ENCODE measurements around the gene CYP1A2. TPM values are rescaled to one million over a fixed set of nuclear protein-coding genes. Genes with fewer than 3 reads are reported as not detected.

The CYP1A2 gene
- total and polyA plus RNA-seq, 2 of the 13 experiments (the other 11 are each of a cell fraction or from before 2014, with no cell fraction given), result 0.07 TPM; not detected in 1

- no peak for TF ChIP-seq ZNF230 (CRISPR knock-in tag; IDR thresholded peaks at IDR 0.05)
- no peak for TF ChIP-seq HNRNPH1 (optimal IDR thresholded peaks at IDR 0.05; ENCODE audit: low read depth, low read length)
- no peak for TF ChIP-seq RFX5 (IDR thresholded peaks at IDR 0.05; ENCODE audit: low read depth, low read length)
- no peak for TF ChIP-seq NCOA5 (CRISPR knock-in tag; IDR thresholded peaks at IDR 0.05)
- peak; percentile 40; the same call in 1 of the 2 replicates for TF ChIP-seq RAD21 (CRISPR knock-in tag; IDR thresholded peaks at IDR 0.05)
- peak; percentile 51 for TF ChIP-seq UBTF (CRISPR knock-in tag; IDR thresholded peaks at IDR 0.05)
- no peak for TF ChIP-seq ZNF451 (CRISPR knock-in tag; IDR thresholded peaks at IDR 0.05)
- TF ChIP-seq ZBTB34 (CRISPR knock-in tag; IDR thresholded peaks at IDR 0.05), result no peak
- TF ChIP-seq ZNF160 (CRISPR knock-in tag; IDR thresholded peaks at IDR 0.05), result peak; percentile 20; the same call in 1 of the 2 replicates
- no peak for TF ChIP-seq MAF1 (CRISPR knock-in tag; IDR thresholded peaks at IDR 0.05; ENCODE audit: borderline replicate concordance)
- no peak for TF ChIP-seq PLSCR1 (CRISPR knock-in tag; IDR thresholded peaks at IDR 0.05; ENCODE audit: borderline replicate concordance)
- TF ChIP-seq XBP1 (CRISPR knock-in tag; IDR thresholded peaks at IDR 0.05), result no peak
- TF ChIP-seq NCOA2 (CRISPR knock-in tag; IDR thresholded peaks at IDR 0.05), result peak; percentile 37
- peak; percentile 68; the same call in 1 of the 2 replicates for TF ChIP-seq FOXC1 (CRISPR knock-in tag; IDR thresholded peaks at IDR 0.05; ENCODE audit: borderline replicate concordance)
- TF ChIP-seq KMT2B (CRISPR knock-in tag; IDR thresholded peaks at IDR 0.05), result 0 out of 2 replicates have a peak, but pooled peaks have one; percentile 24
- peak; percentile 61; the same call in 1 of the 2 replicates for TF ChIP-seq ZNF333 (CRISPR knock-in tag; IDR thresholded peaks at IDR 0.05; ENCODE audit: borderline replicate concordance)
- TF ChIP-seq ZNF275 (CRISPR knock-in tag; IDR thresholded peaks at IDR 0.05; ENCODE audit: borderline replicate concordance), result peak; percentile 30; the same call in 1 of the 2 replicates
- TF ChIP-seq ZNF280B (CRISPR knock-in tag; IDR thresholded peaks at IDR 0.05; ENCODE audit: borderline replicate concordance), result no peak; the same call in 1 of the 2 replicates
These were observed 22.5 kb upstream of the CYP1A2 start (continued) for GRCh38 chr15:74725845-74726773.
